ENCODE data around the gene SHANK2.

SHANK2 gene

GRCh38 chr11:71268706-71269321 lies 16.4 kb upstream of the SHANK2 start:
- no peak for DNase-seq

GRCh38 chr11:71267807-71268421 lies 15.5 kb upstream of the SHANK2 start:
- DNase-seq: no peak

GRCh38 chr11:71266114-71266833 lies 13.9 kb upstream of the SHANK2 start:
- DNase-seq: no peak

GRCh38 chr11:71265559-71266092 lies 13.2 kb upstream of the SHANK2 start:
- no peak for DNase-seq

- DNase-seq: no peak
These were observed 11.0 kb upstream of the SHANK2 start for GRCh38 chr11:71263386-71263785.

- DNase-seq: no peak
These were observed 3.6 kb upstream of the SHANK2 start for GRCh38 chr11:71255800-71256479.

- DNase-seq: no peak
These were observed 2.9 kb upstream of the SHANK2 start for GRCh38 chr11:71255323-71255722.

GRCh38 chr11:71253794-71254193 lies 1.4 kb upstream of the SHANK2 start:
- DNase-seq: no peak

GRCh38 chr11:71252770-71253730 lies 673 bp upstream of the SHANK2 start:
- DNase-seq: no peak

GRCh38 chr11:71251761-71252268 lies 562 bp downstream of the SHANK2 start:
- peak in 1 of 2 experiments; percentile 37 for DNase-seq

- no peak for DNase-seq
These were observed 1.1 kb downstream of the SHANK2 start for GRCh38 chr11:71251151-71251721.

GRCh38 chr11:71250523-71251150 lies 1.7 kb downstream of the SHANK2 start:
- DNase-seq: no peak

- DNase-seq: no peak
These were observed 3.1 kb downstream of the SHANK2 start for GRCh38 chr11:71249301-71249700.

- no peak for DNase-seq
These were observed 3.7 kb downstream of the SHANK2 start for GRCh38 chr11:71248656-71249055.

GRCh38 chr11:71248251-71248570 lies 4.2 kb downstream of the SHANK2 start:
- DNase-seq: no peak

- DNase-seq: no peak
These were observed 4.7 kb downstream of the SHANK2 start for GRCh38 chr11:71247551-71248250.

- no peak for DNase-seq
These were observed 5.8 kb downstream of the SHANK2 start for GRCh38 chr11:71246559-71246958.

- DNase-seq: no peak
These were observed 6.6 kb downstream of the SHANK2 start for GRCh38 chr11:71245601-71246391.

- DNase-seq: no peak
These were observed 8.1 kb downstream of the SHANK2 start for GRCh38 chr11:71244116-71244810.

Measured in NCI-H1930 (cell line).